Measurements from ENCODE around the gene ZFP36.

The ZFP36 gene

GRCh38 chr19:39422020-39422419 lies 15.4 kb downstream of the ZFP36 start:
- no peak for DNase-seq

- no peak for DNase-seq
Observed at GRCh38 chr19:39423258-39424086, 16.8 kb downstream of the ZFP36 start.

GRCh38 chr19:39424934-39425333 lies 18.3 kb downstream of the ZFP36 start:
- no peak for DNase-seq

GRCh38 chr19:39425744-39426143 lies 19.1 kb downstream of the ZFP36 start:
- DNase-seq: no peak

- DNase-seq: no peak
Observed at GRCh38 chr19:39426170-39426569, 19.5 kb downstream of the ZFP36 start.

- no peak for DNase-seq
Observed at GRCh38 chr19:39427707-39428106, 21.1 kb downstream of the ZFP36 start.

GRCh38 chr19:39428283-39429112 lies 21.9 kb downstream of the ZFP36 start:
- no peak for DNase-seq

- DNase-seq: peak; percentile 54
Observed at GRCh38 chr19:39430675-39431593, 24.3 kb downstream of the ZFP36 start.

- DNase-seq: no peak
Observed at GRCh38 chr19:39432677-39433025, 26.0 kb downstream of the ZFP36 start.

- no peak for DNase-seq
Observed at GRCh38 chr19:39433480-39434079, 26.9 kb downstream of the ZFP36 start.

- DNase-seq: no peak
Observed at GRCh38 chr19:39434123-39435076, 27.8 kb downstream of the ZFP36 start.

- DNase-seq: peak; percentile 98
Observed at GRCh38 chr19:39435499-39436349, 29.1 kb downstream of the ZFP36 start, which contains the start of gene RPS16. Gene RPS16 (minus strand): TSS chr19:39435949. CDS start chr19:39435895, 54 bp downstream.

GRCh38 chr19:39436350-39436716 lies 29.7 kb downstream of the ZFP36 start:
- no peak for DNase-seq

GRCh38 chr19:39438270-39438934 lies 31.8 kb downstream of the ZFP36 start:
- no peak for DNase-seq

GRCh38 chr19:39444598-39445195 lies 38.0 kb downstream of the ZFP36 start:
- no peak for DNase-seq

- peak; percentile 98 for DNase-seq
Observed at GRCh38 chr19:39445196-39446111, 38.8 kb downstream of the ZFP36 start, which contains the start of gene SUPT5H. Gene SUPT5H (plus strand): TSS chr19:39445582. CDS start chr19:39445891, 309 bp downstream.

GRCh38 chr19:39446365-39447084 lies 39.9 kb downstream of the ZFP36 start:
- no peak for DNase-seq

Data from RPMI8226 (cell line).